ENCODE measurements around the gene HACD3. TPM values are rescaled to one million over a fixed set of nuclear protein-coding genes. Genes with fewer than 3 reads are reported as not detected.

Gene HACD3
- total RNA-seq, 1 experiment from 2014 or later, result 133 TPM

GRCh38 chr15:65521350-65521749 is 8.9 kb upstream of the HACD3 start:
- Histone ChIP-seq H2BK5ac (ENCODE audit: insufficient read length, low read length) (no peak overlapping the region), H2AFZ (ENCODE audit: low read length) (no peak overlapping the region), H3K4ac (ENCODE audit: low read depth, low read length) (no peak overlapping the region), H4K8ac (replicated peaks; ENCODE audit: insufficient read length, low read depth, low read length) (no peak overlapping the region), H2BK12ac (ENCODE audit: insufficient read length, low read depth, low read length) (no peak overlapping the region), H3K79me2 (ENCODE audit: insufficient read depth, low read length) (peaks cover 6% of the 10 kb centered on the region; the same call in 1 of the 2 replicates), H3K4me2 (ENCODE audit: insufficient read depth, insufficient read length, low read length) (no peak overlapping the region), H2AK5ac (ENCODE audit: insufficient read length, low read length) (no peak overlapping the region), H3K9me3 (ENCODE audit: control insufficient read depth, low read depth, low read length) (no peaks in the 10 kb centered on the region), H3K79me1 (ENCODE audit: insufficient read depth, low read depth, low read length, poor library complexity, severe bottlenecking) (no peaks in the 10 kb centered on the region), H3K9ac (ENCODE audit: extremely low read depth, insufficient read length, low read length) (no peak overlapping the region), H2BK120ac (ENCODE audit: low read depth, low read length, poor library complexity, severe bottlenecking) (no peak overlapping the region), H3K23ac (ENCODE audit: insufficient read length, low read depth, low read length) (no peak overlapping the region), H3K4me1 (ENCODE audit: insufficient read depth, low read length) (no peaks in the 10 kb centered on the region), H4K91ac (ENCODE audit: insufficient read length, low read depth, low read length) (no peak overlapping the region), H3K14ac (ENCODE audit: insufficient read depth, low read length) (no peak overlapping the region), H4K5ac (ENCODE audit: insufficient read length, low read depth, low read length) (no peak overlapping the region), H3K56ac (ENCODE audit: insufficient read length, low read depth, low read length) (no peak overlapping the region), H3T11ph (ENCODE audit: low read length) (no peak overlapping the region), H3K18ac (ENCODE audit: insufficient read length, low read depth, low read length) (no peak overlapping the region), H3K27ac (ENCODE audit: insufficient read length, low read depth, low read length) (no peak overlapping the region), H4K20me1 (ENCODE audit: control insufficient read depth, insufficient read depth, insufficient read length) (no peaks in the 10 kb centered on the region), H3K27me3 (ENCODE audit: insufficient read depth, low read length) (no peaks in the 10 kb centered on the region), H2BK20ac (ENCODE audit: low read depth, low read length, poor library complexity, severe bottlenecking) (no peak overlapping the region), H2BK15ac (ENCODE audit: low read depth, low read length) (no peak overlapping the region), H3K23me2 (ENCODE audit: insufficient read length, low read depth, low read length, poor library complexity, severe bottlenecking) (peaks cover 7% of the 10 kb centered on the region)
- Mint-ChIP-seq H3K4me3 (no peak overlapping the region), H3K27ac (peak overlapping the region in 1 of 3 experiments; percentile 25; a peak in 1 of 7 replicates), H3K27me3 (ENCODE audit: low read depth) (peaks cover 2% of the 10 kb centered on the region), H3K4me1 (peaks cover 3 to 5% of the 10 kb centered on the region in 2 experiments), H3K36me3 (ENCODE audit: insufficient read depth in 1 of 3, low read depth in 3 of 3) (no peaks in the 10 kb centered on the region; a peak in 1 of 7 replicates), H3K9me3 (peaks cover 0 to 2% of the 10 kb centered on the region in 2 experiments; a peak in 1 of 5 replicates)
- WGBS (ENCODE audit: extremely low coverage, insufficient read length, low lambda C conversion rate), result no CpG with 5 or more reads among the region's 7 CpGs
- no peak for TF ChIP-seq CTCF (conservative IDR thresholded peaks at IDR 0.05)
- DNase-seq, result no peak

All from H9 (cell line).